ENCODE data around the gene RRAS2.

DNA sequence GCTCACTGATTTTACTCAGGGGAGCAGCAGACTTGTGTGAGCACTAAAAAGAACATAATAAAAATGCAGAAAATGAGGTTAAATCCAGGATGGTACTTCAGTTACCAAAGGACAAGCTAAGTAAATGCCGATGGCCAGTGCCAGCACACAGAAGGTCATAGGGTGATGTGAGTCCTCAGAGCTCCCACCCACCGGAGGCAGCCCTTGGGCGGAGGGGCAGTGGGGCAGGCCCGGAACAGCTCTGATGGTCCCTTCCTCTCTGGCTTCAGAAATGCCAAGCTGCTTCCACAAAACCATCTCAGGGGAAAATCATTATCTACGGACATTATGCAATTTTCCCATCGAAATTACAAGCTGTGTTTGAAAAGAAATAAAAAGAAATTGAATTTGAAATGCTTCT lies 124.5 kb downstream of the RRAS2 start:
- TF ChIP-seq, protein P1, sequence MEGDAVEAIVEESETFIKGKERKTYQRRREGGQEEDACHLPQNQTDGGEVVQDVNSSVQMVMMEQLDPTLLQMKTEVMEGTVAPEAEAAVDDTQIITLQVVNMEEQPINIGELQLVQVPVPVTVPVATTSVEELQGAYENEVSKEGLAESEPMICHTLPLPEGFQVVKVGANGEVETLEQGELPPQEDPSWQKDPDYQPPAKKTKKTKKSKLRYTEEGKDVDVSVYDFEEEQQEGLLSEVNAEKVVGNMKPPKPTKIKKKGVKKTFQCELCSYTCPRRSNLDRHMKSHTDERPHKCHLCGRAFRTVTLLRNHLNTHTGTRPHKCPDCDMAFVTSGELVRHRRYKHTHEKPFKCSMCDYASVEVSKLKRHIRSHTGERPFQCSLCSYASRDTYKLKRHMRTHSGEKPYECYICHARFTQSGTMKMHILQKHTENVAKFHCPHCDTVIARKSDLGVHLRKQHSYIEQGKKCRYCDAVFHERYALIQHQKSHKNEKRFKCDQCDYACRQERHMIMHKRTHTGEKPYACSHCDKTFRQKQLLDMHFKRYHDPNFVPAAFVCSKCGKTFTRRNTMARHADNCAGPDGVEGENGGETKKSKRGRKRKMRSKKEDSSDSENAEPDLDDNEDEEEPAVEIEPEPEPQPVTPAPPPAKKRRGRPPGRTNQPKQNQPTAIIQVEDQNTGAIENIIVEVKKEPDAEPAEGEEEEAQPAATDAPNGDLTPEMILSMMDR (conservative IDR thresholded peaks at IDR 0.05): no peak
- TF ChIP-seq EZH2 (IDR thresholded peaks at IDR 0.05; ENCODE audit: low read depth): no peak
